ENCODE data around the gene PLPP3. TPM values are rescaled to one million over a fixed set of nuclear protein-coding genes. Genes with fewer than 3 reads are reported as not detected.

The PLPP3 gene
- total RNA-seq, 1 experiment from 2014 or later, result 3.4 TPM

- RAD21 ChIA-PET (ENCODE audit: low non-redundant PET in 1 of 2, low total read pairs in 2 of 2, uncharacterized antibody in 2 of 2, unreplicated experiment in 2 of 2), result no interaction called here
- intact Hi-C loops (cut with micrococcal nuclease), result no loop called here
Observed at GRCh38 chr1:56525489-56526041, 53.8 kb downstream of the PLPP3 start.

More at GRCh38 chr1:56525489-56526041, 53.8 kb downstream of the PLPP3 start:
- TF ChIP-seq SRF (IDR thresholded peaks at IDR 0.05; ENCODE audit: low read depth), result no peak
- no peak for TF ChIP-seq ZBTB33 (IDR thresholded peaks at IDR 0.05; ENCODE audit: extremely low read depth, insufficient replicate concordance, low read length)
- TF ChIP-seq CEBPB (IDR thresholded peaks at IDR 0.05; ENCODE audit: low read depth), result no peak
- no peak for TF ChIP-seq POLR2AphosphoS5 (IDR thresholded peaks at IDR 0.05; ENCODE audit: low read depth, low read length)
- no peak for TF ChIP-seq JUND (IDR thresholded peaks at IDR 0.05)
- TF ChIP-seq EGR1 (IDR thresholded peaks at IDR 0.05; ENCODE audit: low read depth), result no peak
- no peak for TF ChIP-seq MAX (IDR thresholded peaks at IDR 0.05)
- TF ChIP-seq REST (IDR thresholded peaks at IDR 0.05; ENCODE audit: low read depth), result no peak
- TF ChIP-seq TCF7L2 (IDR thresholded peaks at IDR 0.05; ENCODE audit: borderline replicate concordance, extremely low read depth, insufficient read depth, insufficient read length), result no peak
- TF ChIP-seq SP1 (IDR thresholded peaks at IDR 0.05; ENCODE audit: low read depth), result no peak
- TF ChIP-seq ATF3 (IDR thresholded peaks at IDR 0.05), result no peak
- TF ChIP-seq EZH2 (IDR thresholded peaks at IDR 0.05), result no peak
- TF ChIP-seq RAD21 (IDR thresholded peaks at IDR 0.05; ENCODE audit: low read depth), result no peak
- TF ChIP-seq CTCF (IDR thresholded peaks at IDR 0.05 in 2 of 3, conservative IDR thresholded peaks at IDR 0.05 in 1 of 3; ENCODE audit: borderline replicate concordance in 1 of 3, insufficient read depth in 1 of 3, low read depth in 2 of 3, low read length in 2 of 3), result no peak
- no peak for TF ChIP-seq ZNF274 (IDR thresholded peaks at IDR 0.05; ENCODE audit: low read depth, low read length)
- TF ChIP-seq EZH2phosphoT487 (IDR thresholded peaks at IDR 0.05; ENCODE audit: borderline replicate concordance), result no peak
- no peak for TF ChIP-seq FOSL1 (IDR thresholded peaks at IDR 0.05; ENCODE audit: low read depth)
- no peak for TF ChIP-seq ELF1 (IDR thresholded peaks at IDR 0.05; ENCODE audit: borderline replicate concordance, low read depth)
- ATAC-seq (no peak), DNase-seq (ENCODE audit: low read depth, low spot score) (no peak)
- no peaks in the 10 kb centered on the region for H3K9me2 ChIP-seq (ENCODE audit: insufficient read depth)
- no peak overlapping the region for H3K27ac ChIP-seq (ENCODE audit: low read depth, low read length)
- H3K9ac ChIP-seq (ENCODE audit: low read length), result no peak overlapping the region
- no peak overlapping the region for H3K4me2 ChIP-seq (ENCODE audit: low read length)
- H3K4me3 ChIP-seq (replicated peaks in 1 of 2; ENCODE audit: low read depth in 1 of 2, low read length in 2 of 2), result no peak overlapping the region
- H3K36me3 ChIP-seq (ENCODE audit: control insufficient read depth in 1 of 2, insufficient read depth in 2 of 2, low read length in 2 of 2), result no peaks in the 10 kb centered on the region
- H3K9me3 ChIP-seq (ENCODE audit: control insufficient read depth in 1 of 2, insufficient read depth in 1 of 2, low read depth in 1 of 2, low read length in 2 of 2), result no peaks in the 10 kb centered on the region
- CTCF ChIA-PET, result no interaction called here
- no peak overlapping the region for H2AFZ ChIP-seq (ENCODE audit: low read depth, low read length, poor library complexity, severe bottlenecking)
- no peaks in the 10 kb centered on the region for H4K20me1 ChIP-seq (ENCODE audit: insufficient read depth)
- H3K27me3 ChIP-seq (ENCODE audit: insufficient read depth, low read length), result no peaks in the 10 kb centered on the region
- BruUV-seq (replicated peaks), result no TSS peak
- POLR2A ChIA-PET, result no interaction called here
- no peaks in the 10 kb centered on the region; a peak in 1 of 4 replicates for H3K4me1 ChIP-seq (ENCODE audit: control insufficient read depth in 1 of 2, insufficient read depth in 2 of 2, low read length in 2 of 2)
- no peaks in the 10 kb centered on the region for H3K79me2 ChIP-seq (ENCODE audit: insufficient read depth, low read length)
